ENCODE data around the gene MINDY2. TPM values are rescaled to one million over a fixed set of nuclear protein-coding genes. Genes with fewer than 3 reads are reported as not detected.

The MINDY2 gene
- total RNA-seq, 1 experiment from 2014 or later: 6.8 TPM

- CTCF ChIA-PET: no interaction called here
Measured at GRCh38 chr15:58886921-58887320, 115.8 kb downstream of the MINDY2 start.

GRCh38 chr15:58889363-58889762 is 118.3 kb downstream of the MINDY2 start:
- TF ChIP-seq CTCF (IDR thresholded peaks at IDR 0.05): no peak
- TF ChIP-seq REST (IDR thresholded peaks at IDR 0.05; ENCODE audit: insufficient read depth in 1 of 2, low read depth in 2 of 2, low read length in 1 of 2): no peak
- TF ChIP-seq TCF7L2 (IDR thresholded peaks at IDR 0.05; ENCODE audit: low read depth, low read length): no peak
- TF ChIP-seq SIN3A (IDR thresholded peaks at IDR 0.05; ENCODE audit: borderline replicate concordance, insufficient read depth, low read depth, low read length): no peak
- H3K9me3 ChIP-seq (ENCODE audit: control insufficient read depth, insufficient read depth, low read depth, low read length): no peaks in the 10 kb centered on the region
- DNase-seq (ENCODE audit: low read depth, low spot score) (no peak), ATAC-seq (no peak)
- ChIA-PET CTCF (no interaction called here), POLR2A (no interaction called here)
- BruUV-seq (replicated peaks): no TSS peak
- intact Hi-C loops (cut with micrococcal nuclease; ENCODE audit: unreplicated experiment) (no loop called here), in situ Hi-C loops (cut with HindIII; ENCODE audit: low pct_unique_long_range_greater_than_20kb, low sequenced_read_pairs) (no loop called here)
- no peak overlapping the region for H3K4me3 ChIP-seq (ENCODE audit: low read depth in 2 of 2, low read length in 2 of 2)
- H3K4me1 ChIP-seq (ENCODE audit: control insufficient read depth, insufficient read depth, low read length): no peaks in the 10 kb centered on the region
- H3K36me3 ChIP-seq (ENCODE audit: control insufficient read depth, insufficient read depth, low read length): peaks cover 74% of the 10 kb centered on the region
- H3K27me3 ChIP-seq (ENCODE audit: control insufficient read depth, insufficient read depth, low read length): no peaks in the 10 kb centered on the region
- no peak overlapping the region for H3K27ac ChIP-seq (ENCODE audit: low read length)

More at GRCh38 chr15:58886921-58887320, 115.8 kb downstream of the MINDY2 start:
- intact Hi-C loops (cut with micrococcal nuclease; ENCODE audit: unreplicated experiment): no loop called here
- in situ Hi-C loops (cut with HindIII; ENCODE audit: low pct_unique_long_range_greater_than_20kb, low sequenced_read_pairs): no loop called here
- Histone ChIP-seq H3K27ac (ENCODE audit: low read length) (no peak overlapping the region), H3K27me3 (ENCODE audit: control insufficient read depth, insufficient read depth, low read length) (no peaks in the 10 kb centered on the region), H3K36me3 (ENCODE audit: control insufficient read depth, insufficient read depth, low read length) (peaks cover 65% of the 10 kb centered on the region), H3K9me3 (ENCODE audit: control insufficient read depth, insufficient read depth, low read depth, low read length) (no peaks in the 10 kb centered on the region), H3K4me3 (ENCODE audit: low read depth in 2 of 2, low read length in 2 of 2) (no peak overlapping the region), H3K4me1 (ENCODE audit: control insufficient read depth, insufficient read depth, low read length) (no peaks in the 10 kb centered on the region)
- ATAC-seq (no peak), DNase-seq (ENCODE audit: low read depth, low spot score) (no peak)
- BruUV-seq (replicated peaks): TSS peak; percentile 42
- POLR2A ChIA-PET: no interaction called here
- TF ChIP-seq POLR2AphosphoS5 (IDR thresholded peaks at IDR 0.05; ENCODE audit: low read depth, low read length) (no peak), REST (IDR thresholded peaks at IDR 0.05; ENCODE audit: insufficient read depth in 1 of 2, low read depth in 2 of 2, low read length in 1 of 2) (no peak), TCF7L2 (IDR thresholded peaks at IDR 0.05; ENCODE audit: low read depth, low read length) (no peak), CTCF (IDR thresholded peaks at IDR 0.05) (no peak), SIN3A (IDR thresholded peaks at IDR 0.05; ENCODE audit: borderline replicate concordance, insufficient read depth, low read depth, low read length) (no peak)
